HCT116 (cell line): ENCODE data around the gene GNAS-AS1. TPM values are rescaled to one million over a fixed set of nuclear protein-coding genes. Genes with fewer than 3 reads are reported as not detected.
"Not testable (repeated sequence)": the region's sequence is repeated elsewhere in the genome, so short reads cannot be mapped to it uniquely, and the experiment has no call there.

ENCODE experiments used
- ATAC-seq: fragments of 200-7000 bp; cut with Tn5 transposase; 2 replicates; pipeline ENCODE4 v1.9.1; 2020; ENCODE audit warnings: mild to moderate bottlenecking, moderate library complexity
- BruUV-seq: library from RNA; stranded (reverse); fragments of 400-500 nt; replicated peaks from 2 replicates; lab custom pipeline; 2021; lab: Mats Ljungman, UMichigan
- CTCF ChIA-PET: fragments of 300-600 bp; sonication (Branson Sonifier 250); formaldehyde crosslinking; loops from one replicate; lab custom pipeline; 2021; ENCODE audit warnings: antibody characterized with exemption; lab: Charles Lee
- POLR2A ChIA-PET: fragments of 300-600, 350-600 bp; sonication (Branson Sonifier 250); formaldehyde crosslinking; loops from one replicate; lab custom pipeline; 2021; ENCODE audit warnings: antibody characterized with exemption; lab: Charles Lee
- RAD21 ChIA-PET, 2 experiments: fragments of 300-600 bp; sonication (Branson Sonifier 250); formaldehyde crosslinking; loops; one replicate each; lab custom pipeline; 2023; ENCODE audit warnings: low total read pairs in 2 of 2; ENCODE audit not compliant: uncharacterized antibody in 2 of 2, unreplicated experiment in 2 of 2, low non-redundant PET in 1 of 2; lab: Charles Lee
- DNase-seq: peaks from one replicate; pipeline ENCODE4 v3.0.0-alpha.2; 2010; ENCODE audit warnings: low read depth, low spot score
- H2AFZ ChIP-seq: fragments of 200-600 bp; shearing (Covaris generic), sonication (generic); 2 replicates; pipeline ENCODE4 v1.6.1; 2017; ENCODE audit warnings: low read depth, mixed run types, mixed read lengths, antibody characterized with exemption, low read length; ENCODE audit not compliant: poor library complexity, severe bottlenecking
- H3K27ac ChIP-seq: 2 replicates; pipeline ENCODE4 v1.5.1; 2012; ENCODE audit warnings: low read depth, low read length
- H3K27me3 ChIP-seq: fragments of 200-600 bp; sonication (generic); 2 replicates; pipeline ENCODE4 v1.6.1; 2016; ENCODE audit warnings: mixed run types, low read length, mixed read lengths; ENCODE audit not compliant: insufficient read depth
- H3K36me3 ChIP-seq, 2 experiments: fragments of 200-500 bp in 1 of 2; fragments of 200-600 bp in 1 of 2; sonication (Bioruptor generic) in 1 of 2; sonication (generic) in 1 of 2; 2 replicates each; pipeline versions ENCODE4 v1.5.1 to v1.6.1; 2014 to 2016; ENCODE audit warnings: low read length in 2 of 2, inconsistent platforms in 1 of 2, mixed read lengths in 1 of 2, mixed run types in 1 of 2; ENCODE audit not compliant: insufficient read depth in 2 of 2, control insufficient read depth in 1 of 2
- H3K4me1 ChIP-seq, 2 experiments: fragments of 200-600 bp in 1 of 2; sonication (generic) in 1 of 2; 2 replicates each; pipeline versions ENCODE4 v1.5.1 to v1.6.1; 2012 to 2017; ENCODE audit warnings: low read length in 2 of 2, inconsistent platforms in 1 of 2, mild to moderate bottlenecking in 1 of 2, mixed read lengths in 1 of 2, mixed run types in 1 of 2, moderate library complexity in 1 of 2; ENCODE audit not compliant: insufficient read depth in 2 of 2, control insufficient read depth in 1 of 2
- H3K4me2 ChIP-seq: fragments of 200-600 bp; sonication (generic); 2 replicates; pipeline ENCODE4 v1.6.1; 2017; ENCODE audit warnings: mixed run types, low read length, mixed read lengths
- H3K4me3 ChIP-seq, 2 experiments: fragments of 200-600 bp in 1 of 2; sonication (generic) in 1 of 2; replicated peaks in 1 of 2; 2 replicates each; pipeline ENCODE4 v1.5.1; 2011 to 2016; ENCODE audit warnings: low read length in 2 of 2, control low read depth in 1 of 2, low read depth in 1 of 2, mild to moderate bottlenecking in 1 of 2, mixed read lengths in 1 of 2, mixed run types in 1 of 2
- H3K79me2 ChIP-seq: fragments of 200-600 bp; sonication (generic); 2 replicates; pipeline ENCODE4 v1.6.1; 2017; ENCODE audit warnings: mild to moderate bottlenecking, mixed run types, low read length, moderate library complexity, mixed read lengths; ENCODE audit not compliant: insufficient read depth
- H3K9ac ChIP-seq: fragments of 200-600 bp; sonication (generic); 2 replicates; pipeline ENCODE4 v1.6.1; 2016; ENCODE audit warnings: low read length, mixed read lengths
- H3K9me2 ChIP-seq: fragments of 200-600 bp; sonication (generic), shearing (Covaris generic); 2 replicates; pipeline ENCODE4 v1.6.1; 2017; ENCODE audit warnings: mixed run types, mild to moderate bottlenecking, moderate library complexity; ENCODE audit not compliant: insufficient read depth
- H3K9me3 ChIP-seq, 2 experiments: fragments of 200-500 bp in 1 of 2; fragments of 200-600 bp in 1 of 2; sonication (Bioruptor generic) in 1 of 2; sonication (generic) in 1 of 2; 2 replicates each; pipeline ENCODE4 v1.6.1; 2014 to 2017; ENCODE audit warnings: low read length in 2 of 2, mixed read lengths in 2 of 2, inconsistent platforms in 1 of 2, low read depth in 1 of 2, mild to moderate bottlenecking in 1 of 2, mixed run types in 1 of 2, moderate library complexity in 1 of 2; ENCODE audit not compliant: control insufficient read depth in 1 of 2, insufficient read depth in 1 of 2
- H4K20me1 ChIP-seq: fragments of 200-600 bp; sonication (generic), shearing (Covaris generic); 2 replicates; pipeline ENCODE4 v1.6.1; 2017; ENCODE audit warnings: mixed run types, mild to moderate bottlenecking, moderate library complexity; ENCODE audit not compliant: insufficient read depth
- EGR1 ChIP-seq: IDR thresholded peaks from 2 replicates; pipeline ENCODE4 v1.6.1; 2012; ENCODE audit warnings: low read depth
- ELF1 ChIP-seq: IDR thresholded peaks from 2 replicates; pipeline ENCODE4 v1.6.1; 2012; ENCODE audit warnings: low read depth, borderline replicate concordance
- EZH2phosphoT487 ChIP-seq: fragments of 200-600 bp; IDR thresholded peaks from 2 replicates; pipeline ENCODE4 v1.6.1; 2018; ENCODE audit warnings: antibody characterized with exemption, borderline replicate concordance
- JUND ChIP-seq: IDR thresholded peaks from 2 replicates; pipeline ENCODE4 v1.6.1; 2012
- SP1 ChIP-seq: IDR thresholded peaks from 2 replicates; pipeline ENCODE4 v1.6.1; 2012; ENCODE audit warnings: low read depth
- intact Hi-C: fragments of 100-400 bp; cut with micrococcal nuclease; formaldehyde crosslinking; loops from 2 replicates; pipeline ENCODE4 v1.10.0; 2022
- total RNA-seq: library from RNA; stranded (reverse); gene quantifications from one replicate; pipeline ENCODE4 v1.2.1, GENCODE V29; 2021; ENCODE audit not compliant: unreplicated experiment
- TF ChIP-seq, protein P1 (sequence below), 3 experiments: fragments of 200-600 bp in 1 of 3; sonication (generic) in 1 of 3; IDR thresholded peaks in 2 of 3; conservative IDR thresholded peaks in 1 of 3; 2 replicates each; pipeline ENCODE4 v1.5.1; 2012 to 2017; ENCODE audit warnings: low read depth in 2 of 3, low read length in 2 of 3, antibody characterized with exemption in 1 of 3, borderline replicate concordance in 1 of 3, control low read depth in 1 of 3, mild to moderate bottlenecking in 1 of 3, mixed read lengths in 1 of 3, mixed run types in 1 of 3, moderate library complexity in 1 of 3; ENCODE audit not compliant: insufficient read depth in 1 of 3

GNAS-AS1 gene
- total RNA-seq, 1 experiment from 2014 or later: not detected

DNA sequence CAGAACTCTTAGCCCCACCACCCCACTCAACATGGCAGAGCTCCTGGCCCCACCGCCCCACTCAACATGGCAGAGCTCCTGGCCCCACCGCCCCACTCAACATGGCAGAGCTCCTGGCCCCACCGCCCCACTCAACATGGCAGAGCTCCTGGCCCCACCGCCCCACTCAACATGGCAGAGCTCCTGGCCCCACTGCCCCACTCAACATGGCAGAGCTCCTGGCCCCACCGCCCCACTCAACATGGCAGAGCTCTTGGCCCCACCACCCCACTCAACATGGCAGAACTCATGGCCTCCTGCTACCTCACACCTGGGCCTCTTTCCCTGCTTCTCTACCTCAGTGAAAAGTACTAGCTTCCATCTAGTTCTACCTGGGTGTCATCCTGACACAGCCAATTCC lies 21.9 kb downstream of the GNAS-AS1 start:
- DNase-seq, H3K27ac ChIP-seq, RAD21 ChIA-PET, H3K36me3 ChIP-seq, POLR2A ChIA-PET, H3K4me2 ChIP-seq, H3K4me1 ChIP-seq, H3K9me2 ChIP-seq, H3K9ac ChIP-seq, H4K20me1 ChIP-seq, BruUV-seq, H3K9me3 ChIP-seq, H3K4me3 ChIP-seq, H3K79me2 ChIP-seq, CTCF ChIA-PET, ATAC-seq, intact Hi-C loops, H2AFZ ChIP-seq: not testable (repeated sequence)
- H3K27me3 ChIP-seq: peaks cover 17% of the 10 kb centered on the region

DNA sequence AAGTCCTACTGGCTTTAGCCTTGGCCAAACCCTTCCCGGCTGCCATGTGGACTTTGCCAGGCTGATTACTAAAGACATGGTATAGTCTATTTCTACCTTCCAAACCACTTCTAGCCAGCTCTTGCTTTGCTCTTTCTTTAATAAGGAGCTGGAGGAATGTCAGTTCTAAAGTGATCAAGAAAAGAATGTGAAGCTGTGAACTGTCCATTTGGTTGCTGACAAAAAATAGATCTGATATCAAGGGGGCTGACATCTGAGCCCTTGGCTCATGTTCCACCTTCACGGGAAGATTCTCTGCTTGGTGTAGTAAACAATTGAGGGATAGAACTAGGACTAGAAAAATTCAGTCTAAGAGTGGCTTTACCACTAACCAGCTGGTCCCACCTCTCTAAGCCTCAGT lies 22.6 kb downstream of the GNAS-AS1 start:
- intact Hi-C loops: no loop called here
- Histone ChIP-seq H3K4me1 (no peaks in the 10 kb centered on the region), H3K27ac (no peak overlapping the region), H3K79me2 (no peaks in the 10 kb centered on the region), H3K9me3 (no peaks in the 10 kb centered on the region), H3K9me2 (no peaks in the 10 kb centered on the region), H2AFZ (no peak overlapping the region), H3K4me2 (no peak overlapping the region), H3K36me3 (no peaks in the 10 kb centered on the region), H3K4me3 (no peak overlapping the region), H3K9ac (no peak overlapping the region), H4K20me1 (no peaks in the 10 kb centered on the region), H3K27me3 (peaks cover 10% of the 10 kb centered on the region)
- BruUV-seq: no TSS peak
- TF ChIP-seq EZH2phosphoT487 (no peak), EGR1 (no peak), JUND (no peak), ELF1 (no peak), SP1 (no peak)
- TF ChIP-seq, protein P1, sequence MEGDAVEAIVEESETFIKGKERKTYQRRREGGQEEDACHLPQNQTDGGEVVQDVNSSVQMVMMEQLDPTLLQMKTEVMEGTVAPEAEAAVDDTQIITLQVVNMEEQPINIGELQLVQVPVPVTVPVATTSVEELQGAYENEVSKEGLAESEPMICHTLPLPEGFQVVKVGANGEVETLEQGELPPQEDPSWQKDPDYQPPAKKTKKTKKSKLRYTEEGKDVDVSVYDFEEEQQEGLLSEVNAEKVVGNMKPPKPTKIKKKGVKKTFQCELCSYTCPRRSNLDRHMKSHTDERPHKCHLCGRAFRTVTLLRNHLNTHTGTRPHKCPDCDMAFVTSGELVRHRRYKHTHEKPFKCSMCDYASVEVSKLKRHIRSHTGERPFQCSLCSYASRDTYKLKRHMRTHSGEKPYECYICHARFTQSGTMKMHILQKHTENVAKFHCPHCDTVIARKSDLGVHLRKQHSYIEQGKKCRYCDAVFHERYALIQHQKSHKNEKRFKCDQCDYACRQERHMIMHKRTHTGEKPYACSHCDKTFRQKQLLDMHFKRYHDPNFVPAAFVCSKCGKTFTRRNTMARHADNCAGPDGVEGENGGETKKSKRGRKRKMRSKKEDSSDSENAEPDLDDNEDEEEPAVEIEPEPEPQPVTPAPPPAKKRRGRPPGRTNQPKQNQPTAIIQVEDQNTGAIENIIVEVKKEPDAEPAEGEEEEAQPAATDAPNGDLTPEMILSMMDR (IDR thresholded peaks at IDR 0.05 in 2 of 3, conservative IDR thresholded peaks at IDR 0.05 in 1 of 3; ENCODE audit: borderline replicate concordance in 1 of 3, insufficient read depth in 1 of 3, low read depth in 2 of 3, low read length in 2 of 3): no peak
- ATAC-seq (no peak), DNase-seq (no peak)
- ChIA-PET POLR2A (no interaction called here), RAD21 (no interaction called here), CTCF (no interaction called here)
